HuH-7 (cell line): ENCODE data around the gene FPGS.
"Not testable (repeated sequence)": the region's sequence is repeated elsewhere in the genome, so short reads cannot be mapped to it uniquely, and the experiment has no call there.

Experiments
- DNase-seq: peaks from one replicate; pipeline ENCODE4 v3.0.0; 2011; ENCODE audit warnings: low spot score

FPGS gene, protein sequence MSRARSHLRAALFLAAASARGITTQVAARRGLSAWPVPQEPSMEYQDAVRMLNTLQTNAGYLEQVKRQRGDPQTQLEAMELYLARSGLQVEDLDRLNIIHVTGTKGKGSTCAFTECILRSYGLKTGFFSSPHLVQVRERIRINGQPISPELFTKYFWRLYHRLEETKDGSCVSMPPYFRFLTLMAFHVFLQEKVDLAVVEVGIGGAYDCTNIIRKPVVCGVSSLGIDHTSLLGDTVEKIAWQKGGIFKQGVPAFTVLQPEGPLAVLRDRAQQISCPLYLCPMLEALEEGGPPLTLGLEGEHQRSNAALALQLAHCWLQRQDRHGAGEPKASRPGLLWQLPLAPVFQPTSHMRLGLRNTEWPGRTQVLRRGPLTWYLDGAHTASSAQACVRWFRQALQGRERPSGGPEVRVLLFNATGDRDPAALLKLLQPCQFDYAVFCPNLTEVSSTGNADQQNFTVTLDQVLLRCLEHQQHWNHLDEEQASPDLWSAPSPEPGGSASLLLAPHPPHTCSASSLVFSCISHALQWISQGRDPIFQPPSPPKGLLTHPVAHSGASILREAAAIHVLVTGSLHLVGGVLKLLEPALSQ

DNA sequence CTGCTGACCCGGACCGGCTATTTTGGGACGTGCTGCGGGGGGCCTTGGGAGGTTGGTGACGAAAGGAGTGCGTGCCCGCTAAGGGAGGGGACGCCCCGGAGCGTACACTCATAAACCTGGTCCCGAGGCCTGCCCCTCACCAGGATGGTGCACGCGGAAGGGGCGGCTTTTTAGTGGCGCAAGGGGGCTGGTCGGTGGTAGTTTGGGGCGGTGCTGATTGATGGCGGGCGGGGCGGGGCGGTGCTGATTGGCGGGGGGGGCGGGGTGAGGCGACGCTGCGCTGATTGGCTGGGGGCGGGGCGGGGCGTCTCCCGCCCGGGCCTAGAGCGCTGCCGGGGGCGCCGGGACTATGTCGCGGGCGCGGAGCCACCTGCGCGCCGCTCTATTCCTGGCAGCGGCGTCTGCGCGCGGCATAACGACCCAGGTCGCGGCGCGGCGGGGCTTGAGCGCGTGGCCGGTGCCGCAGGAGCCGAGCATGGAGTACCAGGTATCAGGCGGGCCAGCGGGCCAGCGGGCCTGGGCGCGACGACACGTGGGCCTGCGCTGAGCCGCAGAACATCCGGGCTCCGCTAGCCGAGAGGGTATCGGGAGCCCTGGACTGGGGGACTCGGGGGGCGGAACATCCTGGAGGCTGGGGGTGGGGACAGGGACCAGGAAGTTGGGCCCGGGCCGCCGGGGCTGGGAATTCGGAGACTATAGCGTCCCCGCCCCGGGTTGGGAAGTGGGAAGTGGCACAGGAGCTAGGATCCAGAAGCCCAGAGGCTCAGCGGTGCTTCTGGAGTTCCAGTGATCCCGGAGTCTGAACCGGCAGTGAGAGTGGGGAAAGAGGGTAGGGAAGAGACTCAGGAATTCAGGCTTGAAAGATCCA is at the start of gene FPGS:
TSS of gene FPGS (plus strand) at position 307 of the 868 bp plus-strand sequence. CDS start at position 350, 43 bp downstream.
- peak; percentile 97 for DNase-seq

DNA sequence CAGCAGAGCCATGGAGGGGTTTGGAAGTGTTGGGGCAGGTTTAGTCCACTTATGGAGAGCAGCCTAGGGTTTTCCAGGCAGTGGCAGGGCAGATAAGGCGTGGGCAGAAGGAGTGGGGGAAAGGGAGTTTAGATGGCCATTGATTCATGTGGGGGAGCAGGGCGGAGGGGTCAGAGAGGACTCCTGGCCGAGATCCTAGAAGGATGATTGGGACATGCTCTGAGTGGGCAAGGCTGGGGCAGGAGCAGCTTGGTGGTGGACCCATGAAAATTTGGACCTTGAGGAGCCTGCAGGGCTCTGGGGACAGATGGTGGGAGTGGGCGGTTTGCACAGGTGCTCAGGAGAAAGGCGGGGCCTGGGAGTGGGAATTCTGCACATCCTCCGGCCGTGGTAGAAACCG is 49.5 kb upstream of the FPGS start:
- no peak for DNase-seq

DNA sequence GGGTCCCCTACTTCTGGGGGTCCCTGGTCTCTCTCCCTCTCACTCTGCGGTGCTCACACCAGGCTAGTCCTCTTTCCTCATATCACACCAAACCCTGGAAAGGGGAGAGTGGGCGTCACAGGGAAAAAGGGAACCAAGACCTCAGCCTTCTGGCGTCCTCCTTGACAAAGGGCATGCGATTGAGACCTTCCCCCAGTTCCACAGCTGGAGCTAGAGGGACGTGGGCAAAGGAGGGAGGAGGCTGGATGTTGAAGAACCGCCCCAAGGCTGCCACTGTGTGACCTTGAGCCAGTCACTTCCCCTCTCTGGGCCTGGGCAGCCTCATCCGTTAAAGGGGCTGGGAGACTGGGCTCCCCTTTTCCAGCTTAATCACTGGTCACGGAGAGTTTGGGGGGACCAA is 49.1 kb upstream of the FPGS start:
- no peak for DNase-seq

DNA sequence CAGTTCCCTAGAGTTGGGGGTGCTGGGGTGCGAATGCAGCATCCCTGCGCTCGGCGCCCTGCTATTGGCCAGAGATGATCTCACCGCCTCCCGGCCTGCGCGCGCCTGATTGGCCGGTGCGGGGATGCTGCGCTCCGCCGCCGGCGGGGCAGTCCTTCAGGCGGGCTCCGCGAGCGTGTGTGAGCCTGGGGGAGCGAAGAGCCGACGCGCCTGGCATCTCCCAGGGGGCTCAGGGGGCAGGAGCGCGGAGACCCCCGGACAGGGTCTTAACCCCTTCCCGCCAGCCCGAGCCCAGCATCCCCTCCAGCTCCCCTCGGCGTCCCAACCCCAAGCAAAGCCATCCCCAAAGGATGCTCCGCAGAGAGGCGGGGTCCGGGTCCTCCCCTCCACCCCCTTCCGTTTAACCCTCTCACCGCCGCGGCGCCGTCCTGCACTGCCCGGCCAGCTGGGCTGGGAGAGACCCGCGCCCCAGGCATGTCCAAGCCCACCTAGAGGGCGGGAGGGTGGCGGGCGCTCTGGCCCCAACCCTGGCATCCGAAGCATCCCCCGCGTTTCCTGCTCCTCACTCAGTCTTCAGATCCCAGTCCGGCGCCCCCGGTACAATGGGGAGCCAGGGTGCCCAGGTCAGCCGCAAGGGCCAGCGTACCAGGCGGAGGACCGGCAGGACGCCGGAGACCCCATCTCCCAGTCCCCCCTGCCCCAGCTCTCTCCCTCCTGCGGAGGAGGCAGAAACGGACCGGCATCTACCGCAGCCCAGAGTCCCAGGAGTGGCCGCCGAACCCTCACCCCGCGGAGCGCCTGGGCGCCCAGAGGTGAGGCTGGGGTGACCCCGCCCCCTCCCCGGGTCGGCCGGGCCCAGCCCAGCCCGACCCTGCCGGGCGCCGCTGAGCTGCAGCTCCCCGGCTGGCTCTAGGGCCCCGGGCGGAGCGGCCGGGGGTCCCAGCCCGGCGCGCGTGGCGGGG is 48.3 kb upstream of the FPGS start:
- no peak for DNase-seq

DNA sequence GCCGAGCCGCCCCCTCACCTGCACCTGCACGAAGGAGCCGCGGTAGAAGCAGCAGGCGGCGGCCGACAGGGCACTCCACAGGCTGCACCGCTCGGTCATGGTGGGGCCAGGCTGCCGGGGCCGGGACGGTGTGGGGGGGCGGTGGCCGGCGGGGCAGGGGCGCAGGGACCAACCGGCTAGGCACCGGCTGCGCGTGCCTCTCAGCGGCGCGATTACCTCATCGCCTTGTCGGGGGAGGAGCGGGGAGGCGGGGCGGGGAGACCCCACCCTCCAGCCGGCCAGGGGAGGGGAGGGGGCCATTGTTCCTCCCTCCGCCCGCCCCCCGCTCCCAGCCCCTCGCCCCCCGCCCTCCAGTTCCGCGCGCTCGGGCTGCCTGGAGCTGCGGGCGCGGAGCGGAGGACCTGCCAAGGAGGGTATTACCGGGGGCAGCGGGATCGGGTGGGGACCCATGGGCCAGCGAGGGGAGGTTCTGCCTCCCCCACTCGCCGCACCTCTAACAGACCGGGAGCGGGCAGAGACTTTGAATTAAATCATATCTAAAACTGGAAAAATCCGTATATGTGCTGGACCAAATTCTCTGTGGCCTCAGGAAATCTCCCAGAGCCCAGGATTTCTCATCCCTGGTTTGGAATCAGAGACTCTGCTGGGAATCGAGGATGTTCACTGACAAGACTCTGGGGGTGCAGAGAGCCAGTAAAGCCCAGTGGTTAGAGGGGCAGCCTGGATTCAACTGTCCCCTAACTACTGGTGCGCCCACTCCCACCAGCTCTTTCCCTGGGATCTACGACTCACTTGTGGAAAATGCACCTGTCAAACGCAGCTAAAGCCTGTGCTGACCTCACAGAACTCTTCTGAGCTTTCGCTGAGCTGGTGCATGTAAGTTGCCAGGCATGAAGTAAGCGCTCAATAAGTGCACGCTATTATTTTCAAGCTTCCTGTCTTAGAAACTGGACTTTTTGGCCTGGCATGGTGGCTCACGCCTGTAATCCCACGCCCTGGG is 47.3 kb upstream of the FPGS start:
- DNase-seq = no peak

DNA sequence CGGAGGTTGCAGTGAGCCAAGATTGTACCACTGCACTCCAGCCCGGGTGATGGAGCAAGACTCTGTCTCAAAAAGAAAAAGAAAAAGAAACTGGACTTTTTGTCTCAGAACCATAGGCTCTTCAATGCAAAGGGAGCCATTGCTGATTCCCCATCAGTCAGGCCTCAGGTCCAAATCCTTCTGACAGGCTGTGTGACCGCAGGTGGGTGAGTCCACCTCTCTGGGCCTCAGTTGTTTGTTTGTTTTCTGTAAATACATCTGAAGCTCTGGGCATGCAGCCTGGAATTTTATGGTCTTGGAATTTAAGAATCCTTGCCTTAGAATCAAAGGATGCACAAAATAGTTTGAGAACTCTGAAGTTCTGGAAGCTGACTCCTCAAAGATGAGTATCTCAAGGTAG is 46.4 kb upstream of the FPGS start:
- DNase-seq = no peak

DNA sequence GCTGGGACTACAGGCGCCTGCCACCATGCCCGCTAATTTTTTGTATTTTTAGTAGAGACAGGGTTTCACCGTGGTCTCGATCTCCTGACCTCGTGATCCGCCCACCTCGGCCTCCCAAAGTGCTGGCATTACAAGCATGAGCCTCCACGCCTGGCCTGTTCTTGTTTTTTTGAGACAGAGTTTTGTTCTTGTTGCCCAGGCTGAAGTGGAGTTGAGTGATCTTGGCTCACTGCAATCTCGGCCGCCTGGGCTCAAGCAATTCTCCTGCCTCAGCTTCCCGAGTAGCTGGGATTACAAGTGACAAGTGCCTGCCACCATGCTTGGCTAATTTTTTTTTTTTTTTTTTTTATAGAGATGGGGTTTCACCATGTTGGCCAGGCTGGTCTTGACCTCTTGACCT is 45.9 kb upstream of the FPGS start:
- DNase-seq = not testable (repeated sequence)

DNA sequence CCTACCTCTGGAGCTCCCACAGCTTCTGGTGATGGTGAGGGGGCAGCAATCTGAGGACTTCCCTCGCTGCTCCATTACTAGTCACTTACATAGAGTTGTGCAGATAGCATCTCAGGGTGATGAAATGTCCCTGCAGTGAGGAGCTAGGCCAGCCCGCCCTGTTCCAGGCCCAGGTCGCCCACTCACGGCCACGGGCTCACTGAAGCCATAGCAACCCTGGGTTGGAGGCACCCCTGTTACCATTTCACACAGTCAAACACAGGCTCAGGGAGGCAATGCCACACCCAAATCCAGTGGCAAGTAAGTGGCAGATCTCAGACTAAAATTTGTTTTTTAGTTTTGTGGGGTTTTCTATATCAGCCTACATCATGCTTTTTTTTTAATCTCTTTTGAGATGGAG is 43.8 kb upstream of the FPGS start:
- no peak for DNase-seq

DNA sequence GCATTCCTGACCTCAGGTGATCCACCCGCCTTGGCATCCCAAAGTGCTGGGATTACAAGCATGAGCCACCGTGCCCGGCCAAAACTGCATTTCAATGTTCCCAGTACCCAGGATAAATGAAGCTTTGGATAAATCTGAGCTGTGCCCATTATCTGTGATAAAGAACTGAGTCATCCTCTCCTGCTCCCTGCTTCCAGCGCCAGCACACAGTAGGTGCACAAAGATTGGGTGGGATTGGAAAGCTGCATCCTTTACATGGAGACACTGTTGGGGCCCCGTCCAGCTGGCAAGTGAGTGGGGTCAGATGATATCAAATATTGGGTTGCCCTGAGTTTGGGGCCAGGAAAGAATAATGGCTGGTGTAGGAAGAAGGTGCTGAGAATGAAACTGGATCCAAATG is 41.6 kb upstream of the FPGS start:
- no peak for DNase-seq

DNA sequence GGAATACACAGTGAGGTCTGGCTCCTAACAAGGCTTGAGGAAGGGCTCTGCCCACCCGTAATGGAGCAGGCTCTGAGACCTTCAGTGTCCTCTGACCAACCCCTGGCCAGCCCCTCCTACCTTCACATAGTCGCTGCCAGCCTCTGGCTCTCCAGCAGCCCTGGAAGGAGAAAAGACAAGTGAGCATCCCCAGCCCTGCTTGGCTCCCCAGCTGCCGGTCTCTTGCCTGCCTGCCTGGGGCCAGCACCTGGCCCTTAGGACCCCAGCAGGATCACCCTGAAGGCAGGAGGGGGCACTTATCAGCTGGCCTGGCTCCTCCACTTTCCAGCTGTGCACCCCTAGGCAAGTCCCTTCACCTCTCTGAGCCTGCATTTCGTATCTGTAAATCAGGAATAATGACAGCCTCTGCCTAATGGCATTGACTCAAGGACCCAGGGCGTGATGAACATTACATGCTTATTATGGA is 41.2 kb upstream of the FPGS start:
- DNase-seq = no peak

DNA sequence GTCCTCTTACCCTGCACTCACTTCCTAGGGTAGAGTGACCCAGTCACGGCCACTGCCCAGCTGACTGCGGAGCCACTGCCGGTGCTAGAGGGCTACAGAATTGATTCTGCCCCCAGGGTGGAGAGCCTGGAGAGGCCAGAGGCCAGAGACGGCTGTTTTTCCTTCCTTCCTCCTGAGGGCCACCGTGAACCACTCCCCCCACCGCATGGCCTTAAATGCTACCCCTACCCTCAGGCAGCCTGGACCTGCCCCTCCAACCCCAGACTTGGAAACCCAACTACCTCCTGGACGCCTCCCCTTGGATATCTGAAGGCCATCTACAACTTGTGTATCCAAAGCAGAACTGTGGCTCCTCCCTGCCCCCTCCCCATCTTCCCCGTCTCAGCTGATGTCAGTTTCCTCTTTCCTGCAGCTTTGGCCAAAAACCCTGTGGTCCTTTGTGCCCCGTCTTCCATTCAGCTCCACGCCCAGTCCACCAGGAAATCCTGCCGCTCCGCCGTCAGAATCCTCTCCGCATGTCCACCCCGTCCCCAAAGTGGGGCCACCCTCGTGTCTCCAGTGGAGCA is 40.5 kb upstream of the FPGS start:
- DNase-seq = no peak

DNA sequence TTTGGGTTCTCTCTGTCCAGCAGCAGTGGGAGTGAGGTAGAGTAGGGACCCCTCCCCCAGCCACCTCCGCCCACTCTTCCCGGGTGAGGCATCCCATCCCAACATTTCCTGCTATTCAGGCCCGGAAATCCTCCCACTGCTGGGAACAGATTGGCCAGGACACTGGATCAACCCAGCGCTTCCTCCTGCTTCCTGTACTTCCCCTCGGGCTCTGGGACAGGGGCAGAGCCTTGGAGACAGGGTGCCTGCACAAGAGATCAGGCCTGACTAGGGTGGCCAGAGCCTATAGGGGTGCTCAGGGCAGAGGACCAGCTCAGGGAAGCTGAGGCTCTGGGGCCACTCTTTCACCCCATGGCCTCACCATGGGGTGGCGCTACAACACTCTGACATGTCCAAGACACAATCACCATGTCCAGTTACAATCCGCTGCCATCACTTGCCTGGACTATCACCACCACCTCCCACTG is 38.7 kb upstream of the FPGS start:
- peak; percentile 81 for DNase-seq

DNA sequence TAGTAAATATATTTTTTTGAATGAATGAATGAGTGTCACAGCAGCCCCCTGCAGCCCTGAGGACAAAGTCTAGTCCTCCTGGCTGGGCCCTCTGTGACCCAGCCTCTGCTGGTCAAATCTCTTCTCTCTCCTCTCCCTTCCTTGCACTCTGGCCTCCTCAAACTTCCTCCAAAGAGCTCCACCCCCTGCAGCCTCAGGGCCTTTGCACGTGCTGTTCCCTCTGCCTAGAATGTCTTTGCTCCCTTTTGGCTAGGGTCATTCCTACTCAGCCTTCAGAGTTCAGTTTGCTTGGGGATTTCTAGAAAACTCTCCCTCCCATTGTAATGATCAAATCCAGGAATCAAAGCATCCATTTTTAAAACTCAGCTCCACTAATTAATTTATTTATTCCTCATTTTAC is 37.3 kb upstream of the FPGS start:
- DNase-seq = no peak

DNA sequence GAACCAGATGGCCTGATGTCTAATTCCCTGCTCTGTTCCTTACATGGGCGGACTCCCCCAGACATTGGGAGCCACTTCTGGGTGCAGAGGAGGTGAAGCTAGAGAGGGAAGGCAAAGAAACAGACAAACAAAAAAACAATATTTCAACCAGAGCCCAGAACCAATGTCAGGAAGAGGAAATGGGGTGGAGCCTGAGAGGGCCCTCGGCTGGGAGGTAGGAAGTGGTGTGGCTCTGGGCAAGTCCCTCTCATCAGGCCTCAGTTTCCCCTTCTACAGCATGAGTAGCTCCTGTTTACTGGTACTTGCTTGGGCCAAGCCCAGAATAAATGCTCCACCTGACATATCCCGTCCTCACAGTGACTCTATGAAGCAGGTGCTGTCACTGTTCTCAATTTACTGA is 35.3 kb upstream of the FPGS start:
- DNase-seq = no peak

DNA sequence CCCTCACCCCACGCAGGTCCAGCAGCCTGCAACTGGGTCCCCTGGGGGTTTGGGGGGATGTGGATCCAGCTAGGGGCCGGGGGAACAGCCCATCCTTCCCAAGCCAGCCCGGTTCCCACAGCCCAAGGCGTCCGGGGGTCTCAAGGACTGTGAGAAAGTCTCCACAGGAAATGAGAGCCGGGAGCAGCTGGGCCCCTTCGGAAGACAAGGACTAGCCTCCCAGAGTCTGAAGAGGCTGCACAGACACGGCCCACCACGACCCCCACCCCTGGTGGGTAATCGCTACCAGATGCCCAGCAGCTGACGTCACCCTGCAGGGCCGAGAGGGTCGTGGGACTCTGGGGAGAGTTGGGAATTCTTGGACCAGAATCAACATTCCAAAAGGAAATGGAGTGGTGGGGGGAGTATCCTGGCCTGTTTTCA is 34.8 kb upstream of the FPGS start:
- DNase-seq = no peak

DNA sequence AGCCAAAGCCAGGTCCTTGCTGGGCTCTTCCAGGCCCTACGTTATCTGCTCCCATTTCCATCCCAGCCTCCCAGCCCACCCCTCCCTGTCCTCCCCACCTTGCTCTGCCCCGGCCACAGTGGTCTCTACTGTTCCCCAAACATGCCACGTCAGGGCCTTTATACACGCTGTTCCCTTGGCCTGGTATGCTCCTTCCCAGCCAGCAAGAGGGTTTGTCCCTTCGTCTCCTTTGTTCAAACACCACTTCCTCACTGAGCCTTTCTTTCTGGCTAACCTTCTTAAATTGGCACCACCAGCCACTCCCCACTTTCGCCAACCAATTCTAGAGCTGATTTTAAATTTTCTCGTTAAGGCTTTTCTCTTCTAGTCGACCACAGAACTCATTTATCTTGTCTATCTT is 34.0 kb upstream of the FPGS start:
- no peak for DNase-seq

DNA sequence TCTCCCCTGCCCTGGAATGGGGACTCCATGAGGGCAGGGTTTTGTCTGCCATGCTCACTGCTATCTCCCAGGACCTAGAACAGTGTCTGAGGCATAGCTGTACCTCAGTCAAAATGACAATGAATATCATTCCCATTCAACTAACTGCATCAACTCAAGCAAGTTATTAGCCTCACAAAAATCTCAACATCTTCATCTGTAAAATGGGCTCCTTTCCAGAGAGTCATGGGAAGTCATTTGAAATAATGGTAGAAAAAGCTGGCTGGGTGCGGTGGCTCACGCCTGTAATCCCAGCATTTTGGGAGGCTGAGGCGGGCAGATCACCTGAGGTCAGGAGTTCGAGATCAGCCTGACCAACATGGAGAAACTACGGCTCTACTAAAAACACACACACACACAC is 33.6 kb upstream of the FPGS start:
- DNase-seq = no peak

DNA sequence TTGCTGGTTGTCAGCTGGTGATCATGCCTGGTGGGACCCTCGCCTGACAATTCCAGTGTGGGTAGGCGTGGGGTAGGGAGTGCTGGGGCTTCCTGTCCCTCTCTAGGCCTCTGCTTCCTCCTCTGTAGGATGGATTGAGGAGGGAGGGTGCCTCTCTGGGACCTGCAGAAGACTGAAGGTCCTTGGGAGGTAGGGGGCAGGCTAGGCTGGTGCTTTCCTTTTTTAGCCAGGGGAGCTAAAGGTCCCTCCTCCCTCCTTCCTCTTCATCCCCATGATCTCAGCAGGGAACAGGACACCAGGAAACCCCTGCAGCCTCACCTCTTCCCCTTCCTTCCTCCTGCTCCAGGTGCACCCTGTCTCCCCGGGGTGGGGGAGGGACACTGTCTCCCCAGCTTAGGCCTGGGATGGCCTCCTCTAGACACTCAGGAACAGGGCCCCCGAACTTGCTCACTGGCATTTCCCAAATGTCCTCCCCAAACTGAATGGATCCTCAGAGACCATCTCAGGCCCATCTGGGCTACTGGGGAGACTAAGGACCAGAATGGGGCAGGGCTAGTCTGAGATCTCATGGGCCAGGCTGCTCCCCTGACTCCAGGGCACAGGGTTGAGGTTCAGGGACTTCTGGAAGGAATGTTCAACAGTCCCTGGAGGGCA is 32.6 kb upstream of the FPGS start:
- DNase-seq = no peak

DNA sequence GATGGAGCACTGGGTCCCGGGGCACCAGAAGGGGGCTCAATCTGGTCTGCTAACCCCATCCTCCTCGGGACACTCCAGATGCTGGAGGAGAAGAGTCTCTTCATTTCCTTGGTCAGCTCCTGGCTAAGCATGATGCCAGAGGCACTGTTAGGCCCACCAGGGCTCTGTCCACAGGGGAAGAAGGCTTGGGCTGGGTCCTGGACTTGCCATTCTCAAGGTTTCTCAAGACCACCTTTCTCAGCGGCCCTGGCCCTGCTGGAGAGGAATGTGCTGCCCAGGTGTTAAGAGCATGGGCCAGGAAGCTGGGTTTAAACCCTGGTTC is 32.1 kb upstream of the FPGS start:
- no peak for DNase-seq
